Measurements from ENCODE around the gene LAMP1.

DNA sequence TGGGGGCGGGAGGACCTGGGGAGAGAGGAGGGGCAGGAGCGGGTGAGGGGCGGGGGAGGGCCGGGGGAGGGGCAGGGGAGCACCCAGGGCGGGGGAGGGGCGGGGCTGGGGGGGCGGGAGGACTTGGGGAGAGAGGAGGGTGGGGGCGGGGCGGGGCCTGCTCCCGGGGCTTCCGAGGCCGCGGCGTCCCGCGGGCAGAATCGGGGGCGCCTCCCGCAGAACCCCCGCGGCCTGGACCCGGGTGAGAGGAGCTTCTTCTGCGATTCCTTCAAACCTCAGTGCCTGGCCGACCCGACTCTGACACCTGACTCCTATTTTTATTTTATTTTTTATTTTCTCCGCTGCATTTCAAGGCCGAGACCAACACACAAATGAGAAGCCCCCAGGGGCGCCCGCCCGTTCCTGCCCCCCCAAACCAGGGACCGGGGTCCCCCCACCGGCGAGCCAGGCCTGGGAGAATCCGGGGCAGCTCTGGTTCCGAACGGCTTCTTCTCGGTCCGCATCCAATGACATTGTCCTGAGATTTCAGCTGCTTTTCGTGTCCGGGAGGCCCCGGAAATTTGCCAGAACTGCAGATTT lies 67.4 kb downstream of the LAMP1 start:
- TF ChIP-seq, protein P1, sequence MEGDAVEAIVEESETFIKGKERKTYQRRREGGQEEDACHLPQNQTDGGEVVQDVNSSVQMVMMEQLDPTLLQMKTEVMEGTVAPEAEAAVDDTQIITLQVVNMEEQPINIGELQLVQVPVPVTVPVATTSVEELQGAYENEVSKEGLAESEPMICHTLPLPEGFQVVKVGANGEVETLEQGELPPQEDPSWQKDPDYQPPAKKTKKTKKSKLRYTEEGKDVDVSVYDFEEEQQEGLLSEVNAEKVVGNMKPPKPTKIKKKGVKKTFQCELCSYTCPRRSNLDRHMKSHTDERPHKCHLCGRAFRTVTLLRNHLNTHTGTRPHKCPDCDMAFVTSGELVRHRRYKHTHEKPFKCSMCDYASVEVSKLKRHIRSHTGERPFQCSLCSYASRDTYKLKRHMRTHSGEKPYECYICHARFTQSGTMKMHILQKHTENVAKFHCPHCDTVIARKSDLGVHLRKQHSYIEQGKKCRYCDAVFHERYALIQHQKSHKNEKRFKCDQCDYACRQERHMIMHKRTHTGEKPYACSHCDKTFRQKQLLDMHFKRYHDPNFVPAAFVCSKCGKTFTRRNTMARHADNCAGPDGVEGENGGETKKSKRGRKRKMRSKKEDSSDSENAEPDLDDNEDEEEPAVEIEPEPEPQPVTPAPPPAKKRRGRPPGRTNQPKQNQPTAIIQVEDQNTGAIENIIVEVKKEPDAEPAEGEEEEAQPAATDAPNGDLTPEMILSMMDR (conservative IDR thresholded peaks at IDR 0.05; ENCODE audit: low read length) = no peak
- TF ChIP-seq EZH2phosphoT487 (IDR thresholded peaks at IDR 0.05; ENCODE audit: borderline replicate concordance, low read depth, low read length) = no peak

Measured in OCI-LY7 (cell line).